Sigmoid colon (tissue), 4 donors: Measurements from ENCODE around the gene ZBTB2.

Source experiments
- EP300 ChIP-seq, 4 donors: sonication (generic); formaldehyde crosslinking; IDR thresholded peaks; one replicate each; pipeline ENCODE4 v1.6.1; 2017; ENCODE audit warnings: antibody characterized with exemption in 4 of 4
- TF ChIP-seq, protein P1 (sequence below), 4 experiments: fragments of 450-650 bp in 3 of 4; fragments of 200-600 bp in 1 of 4; IDR thresholded peaks; one replicate each; pipeline ENCODE4 v1.5.1; 2016 to 2019; ENCODE audit warnings: antibody characterized with exemption in 4 of 4, mild to moderate bottlenecking in 3 of 4, moderate library complexity in 2 of 4

DNA sequence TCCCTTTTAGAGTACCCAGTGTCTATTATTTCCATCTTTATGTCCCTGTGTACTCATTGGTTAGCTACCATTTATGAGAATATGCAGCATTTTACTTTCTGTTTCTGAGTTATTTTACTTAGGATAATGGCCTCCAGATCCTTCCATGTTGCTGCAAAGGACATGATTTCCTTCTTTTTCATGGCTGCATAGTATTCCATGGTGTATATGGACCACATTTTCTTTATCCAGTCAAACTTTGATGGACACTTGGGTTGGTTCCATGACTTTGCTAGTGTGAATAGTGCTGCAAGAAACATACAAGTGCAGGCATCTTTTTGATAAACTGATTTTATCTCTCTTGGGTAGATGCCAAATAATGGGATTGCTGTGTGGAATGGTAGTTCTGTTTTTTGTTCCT lies 55.4 kb downstream of the ZBTB2 start:
- TF ChIP-seq, protein P1, sequence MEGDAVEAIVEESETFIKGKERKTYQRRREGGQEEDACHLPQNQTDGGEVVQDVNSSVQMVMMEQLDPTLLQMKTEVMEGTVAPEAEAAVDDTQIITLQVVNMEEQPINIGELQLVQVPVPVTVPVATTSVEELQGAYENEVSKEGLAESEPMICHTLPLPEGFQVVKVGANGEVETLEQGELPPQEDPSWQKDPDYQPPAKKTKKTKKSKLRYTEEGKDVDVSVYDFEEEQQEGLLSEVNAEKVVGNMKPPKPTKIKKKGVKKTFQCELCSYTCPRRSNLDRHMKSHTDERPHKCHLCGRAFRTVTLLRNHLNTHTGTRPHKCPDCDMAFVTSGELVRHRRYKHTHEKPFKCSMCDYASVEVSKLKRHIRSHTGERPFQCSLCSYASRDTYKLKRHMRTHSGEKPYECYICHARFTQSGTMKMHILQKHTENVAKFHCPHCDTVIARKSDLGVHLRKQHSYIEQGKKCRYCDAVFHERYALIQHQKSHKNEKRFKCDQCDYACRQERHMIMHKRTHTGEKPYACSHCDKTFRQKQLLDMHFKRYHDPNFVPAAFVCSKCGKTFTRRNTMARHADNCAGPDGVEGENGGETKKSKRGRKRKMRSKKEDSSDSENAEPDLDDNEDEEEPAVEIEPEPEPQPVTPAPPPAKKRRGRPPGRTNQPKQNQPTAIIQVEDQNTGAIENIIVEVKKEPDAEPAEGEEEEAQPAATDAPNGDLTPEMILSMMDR (IDR thresholded peaks at IDR 0.05): no peak
- TF ChIP-seq EP300 (IDR thresholded peaks at IDR 0.05): no peak
